HG03039 (cell line): ENCODE results near the gene KLHDC7A.
"Not testable (repeated sequence)": the region's sequence is repeated elsewhere in the genome, so short reads cannot be mapped to it uniquely, and the experiment has no call there.

ENCODE experiments used
- ATAC-seq: cut with Tn5 transposase; IDR thresholded peaks from one replicate; pipeline ENCODE4 v1.9.1; 2021; ENCODE audit warnings: mild to moderate bottlenecking, moderate library complexity; ENCODE audit not compliant: unreplicated experiment

Gene KLHDC7A

DNA sequence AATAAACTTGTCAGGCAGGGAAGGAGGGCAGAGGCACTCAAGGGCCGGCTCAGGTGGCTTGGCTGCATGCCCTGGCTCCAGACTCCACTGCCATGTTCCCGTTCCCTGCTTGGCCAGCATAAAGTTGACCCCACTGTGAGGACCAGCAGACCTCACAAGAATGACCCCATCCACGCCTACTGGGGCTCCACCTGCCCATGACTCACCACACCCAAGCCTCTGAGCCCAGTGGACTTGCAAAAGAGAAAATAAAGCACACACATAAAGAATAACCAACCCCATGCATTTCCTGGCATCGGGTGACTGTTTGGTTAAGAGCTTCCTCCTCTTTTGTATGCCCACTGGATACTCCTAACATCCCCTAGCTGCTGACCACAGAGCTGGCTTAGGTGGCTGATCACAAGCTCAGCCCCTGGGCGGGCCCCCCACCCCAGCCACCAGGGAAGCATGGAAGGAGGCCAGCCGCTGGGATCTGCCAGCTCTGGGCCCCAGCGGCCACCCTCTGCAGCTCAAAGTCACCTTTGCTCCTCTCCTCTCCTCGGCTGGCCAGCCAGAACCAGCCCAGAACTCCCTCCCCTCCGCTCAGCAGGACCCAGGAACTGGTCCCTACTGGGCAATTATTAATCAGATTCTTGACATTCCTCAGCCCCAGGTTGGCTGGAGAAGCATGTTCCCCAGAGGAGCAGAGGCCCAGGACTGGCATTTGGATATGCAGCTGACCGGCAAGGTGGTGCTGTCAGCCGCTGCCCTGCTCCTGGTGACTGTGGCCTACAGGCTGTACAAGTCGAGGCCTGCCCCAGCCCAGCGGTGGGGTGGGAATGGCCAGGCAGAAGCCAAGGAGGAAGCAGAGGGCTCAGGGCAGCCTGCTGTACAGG, at the start of gene KLHDC7A:
Gene KLHDC7A (plus strand): TSS at position 616 of the 875 bp plus-strand sequence. CDS start 52 bp downstream, at position 668.
- ATAC-seq = no peak

DNA sequence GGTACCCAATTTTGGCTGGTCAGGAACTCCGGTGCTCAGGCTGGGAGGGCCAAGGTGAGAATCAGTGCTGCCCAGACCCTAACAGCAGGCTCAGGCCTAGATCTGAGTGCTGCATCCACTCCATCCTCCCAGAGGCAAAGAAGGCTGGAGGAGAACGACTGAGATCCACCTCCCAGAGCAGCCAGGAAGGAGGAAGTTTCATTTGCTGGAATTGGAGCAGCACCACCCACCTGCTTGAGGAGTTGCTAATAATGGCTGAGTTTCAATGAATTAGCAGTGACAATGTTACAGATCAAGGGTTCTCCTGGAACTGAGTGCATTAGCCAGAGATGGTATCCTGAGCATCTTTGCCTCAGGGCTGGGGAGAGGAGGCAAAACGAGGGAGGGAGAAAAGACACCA, 46.7 kb upstream of the KLHDC7A start:
- no peak for ATAC-seq

DNA sequence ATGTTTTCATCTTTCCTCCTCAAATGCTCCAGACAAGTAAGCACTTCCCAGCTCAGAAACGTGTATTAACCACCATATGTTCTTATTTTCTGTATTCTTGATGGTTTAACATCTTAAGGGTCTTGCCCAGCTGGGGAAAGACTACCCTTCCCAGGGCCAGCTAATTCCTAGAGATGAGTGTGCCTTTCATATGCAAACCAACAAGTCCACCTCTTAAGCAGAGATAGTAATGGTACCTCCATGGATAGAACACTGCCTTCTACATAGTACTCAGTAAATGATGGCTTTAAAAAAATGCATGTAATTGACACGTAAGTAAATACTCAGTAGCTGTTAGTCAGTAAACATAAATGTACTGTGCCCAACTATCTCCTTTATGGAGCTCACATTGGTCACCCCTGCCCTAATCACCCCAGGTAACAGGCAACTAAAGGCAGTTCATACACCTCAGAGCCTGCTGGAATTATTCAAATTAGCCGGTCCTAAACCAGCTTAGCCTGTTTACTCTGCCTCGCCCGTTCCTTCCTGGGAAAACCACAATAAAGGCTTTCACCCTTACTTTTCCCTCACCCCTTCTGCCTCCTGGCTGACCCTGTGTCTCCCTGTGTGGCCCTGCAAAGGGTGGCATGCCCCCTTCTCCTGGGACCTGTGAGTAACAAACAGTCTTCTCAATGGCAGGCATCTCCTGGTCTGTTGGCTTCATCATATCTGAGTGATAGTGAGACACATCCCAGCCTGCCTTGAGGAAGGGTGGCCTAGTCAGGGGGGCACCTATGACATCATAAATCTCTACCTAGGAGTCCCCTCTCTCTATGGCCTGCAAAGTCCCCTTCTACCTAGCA, 40.1 kb upstream of the KLHDC7A start:
- ATAC-seq = no peak

- no peak for ATAC-seq
These were observed 36.9 kb upstream of the KLHDC7A start for GRCh38 chr1:18443587-18444520.

GRCh38 chr1:18444563-18444962, 36.2 kb upstream of the KLHDC7A start:
- no peak for ATAC-seq

DNA sequence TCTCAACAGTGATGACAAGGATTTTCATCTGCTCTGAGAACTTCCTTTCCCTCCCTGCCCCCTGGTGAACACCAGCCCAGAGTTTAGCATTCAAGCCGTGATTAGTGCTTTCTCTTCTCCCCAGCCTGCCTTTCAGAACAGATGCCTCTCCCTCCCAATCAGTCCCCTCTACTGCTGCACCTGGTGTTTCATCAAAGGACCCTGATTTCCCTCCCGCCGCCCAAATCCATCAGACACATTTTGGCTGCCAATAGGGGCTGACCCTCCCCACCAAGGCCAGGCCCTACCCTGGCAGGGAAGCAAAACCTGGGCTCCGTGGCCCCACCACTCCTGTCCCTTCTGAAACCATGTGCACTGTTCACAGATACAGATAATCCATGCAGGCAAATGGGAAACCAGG, 34.0 kb upstream of the KLHDC7A start:
- no peak for ATAC-seq

DNA sequence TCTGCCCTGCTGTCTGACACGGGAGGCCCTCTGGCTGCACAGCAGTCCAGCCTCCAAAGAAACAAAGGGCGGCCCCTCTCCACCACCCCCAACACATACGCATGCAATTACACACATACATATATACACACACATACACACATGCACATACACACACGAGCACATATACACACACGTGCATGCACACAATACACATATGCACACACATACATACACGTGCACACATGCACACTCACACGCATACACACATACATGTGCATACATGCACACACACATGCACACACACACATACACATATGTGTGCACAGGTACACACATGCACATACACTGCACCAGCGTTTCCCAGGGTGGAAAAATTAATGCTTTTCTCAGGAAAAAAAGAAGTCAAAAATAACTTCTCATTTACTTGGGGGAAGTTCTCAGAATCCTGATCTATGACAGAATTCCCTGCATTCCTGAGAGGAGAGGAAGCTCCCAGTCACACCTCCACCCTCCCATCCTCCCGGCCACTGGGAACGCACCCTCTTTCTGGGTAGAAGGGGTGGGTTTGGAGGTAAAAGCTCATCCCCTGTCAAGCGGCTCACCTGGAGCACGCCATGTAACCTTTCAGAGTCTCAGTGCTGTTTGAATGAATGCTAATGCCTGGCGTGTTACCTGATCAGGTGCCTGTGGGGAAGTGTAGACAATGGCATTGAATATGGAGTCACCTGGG, 33.1 kb upstream of the KLHDC7A start:
- ATAC-seq = no peak

- no peak for ATAC-seq
These were observed 31.8 kb upstream of the KLHDC7A start for GRCh38 chr1:18448889-18449288.

DNA sequence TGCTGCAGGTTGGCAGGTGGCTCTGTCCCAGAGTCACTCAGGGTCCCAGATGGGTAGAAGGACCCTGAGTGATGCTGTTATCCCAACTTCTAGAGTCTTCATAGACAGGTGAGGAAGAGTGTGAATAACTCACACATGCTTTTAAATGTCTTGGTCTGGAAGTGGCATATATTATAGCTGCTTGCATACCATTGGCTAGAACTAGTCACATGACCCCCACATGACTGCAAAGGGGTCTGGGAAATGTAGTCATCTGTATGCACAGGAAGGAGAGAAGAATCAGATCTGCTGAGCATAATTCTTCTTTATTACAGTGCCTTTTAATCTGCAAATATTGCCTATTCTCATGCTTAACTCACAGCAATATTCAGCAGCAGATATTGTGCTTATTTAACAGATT, 28.2 kb upstream of the KLHDC7A start:
- no peak for ATAC-seq

- ATAC-seq = no peak
These were observed 22.3 kb upstream of the KLHDC7A start for GRCh38 chr1:18458133-18459092.

- ATAC-seq = no peak
These were observed 19.1 kb upstream of the KLHDC7A start for GRCh38 chr1:18461656-18462055.

DNA sequence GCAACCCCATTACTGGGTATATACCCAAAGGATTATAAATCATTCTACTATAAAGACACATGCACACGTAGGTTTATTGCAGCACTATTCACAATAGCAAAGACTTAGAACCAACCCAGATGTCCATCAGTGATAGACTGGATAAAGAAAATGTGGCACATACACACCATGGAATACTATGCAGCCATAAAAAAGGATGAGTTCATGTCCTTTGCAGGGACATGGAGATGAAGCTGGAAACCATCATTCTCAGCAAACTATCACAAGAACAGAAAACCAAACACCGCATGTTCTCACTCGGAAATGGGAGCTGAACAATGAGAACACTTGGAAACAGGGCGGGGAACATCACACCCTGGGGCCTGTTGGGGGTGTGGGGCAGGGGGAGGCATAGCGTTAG, 18.2 kb upstream of the KLHDC7A start:
- not testable (repeated sequence) for ATAC-seq

DNA sequence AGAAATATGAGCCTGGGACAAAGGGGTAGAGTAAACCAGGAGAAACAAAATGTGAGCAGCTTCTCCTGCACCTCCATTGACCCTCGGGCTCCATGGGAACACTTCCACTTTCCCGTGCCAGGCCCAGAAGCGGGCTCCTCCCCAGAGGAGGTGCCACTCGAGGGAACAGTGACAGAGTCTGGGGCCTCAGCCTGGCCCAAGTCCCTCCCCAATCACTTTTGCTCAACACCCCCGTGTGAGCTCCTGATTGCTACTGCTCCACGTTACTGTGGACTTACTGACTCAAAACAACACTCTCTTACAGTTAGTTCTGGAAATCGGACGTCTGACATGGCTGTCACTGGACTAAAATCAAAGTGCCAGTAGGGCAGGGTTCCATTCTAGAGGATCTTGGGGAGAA, 17.7 kb upstream of the KLHDC7A start:
- no peak for ATAC-seq

DNA sequence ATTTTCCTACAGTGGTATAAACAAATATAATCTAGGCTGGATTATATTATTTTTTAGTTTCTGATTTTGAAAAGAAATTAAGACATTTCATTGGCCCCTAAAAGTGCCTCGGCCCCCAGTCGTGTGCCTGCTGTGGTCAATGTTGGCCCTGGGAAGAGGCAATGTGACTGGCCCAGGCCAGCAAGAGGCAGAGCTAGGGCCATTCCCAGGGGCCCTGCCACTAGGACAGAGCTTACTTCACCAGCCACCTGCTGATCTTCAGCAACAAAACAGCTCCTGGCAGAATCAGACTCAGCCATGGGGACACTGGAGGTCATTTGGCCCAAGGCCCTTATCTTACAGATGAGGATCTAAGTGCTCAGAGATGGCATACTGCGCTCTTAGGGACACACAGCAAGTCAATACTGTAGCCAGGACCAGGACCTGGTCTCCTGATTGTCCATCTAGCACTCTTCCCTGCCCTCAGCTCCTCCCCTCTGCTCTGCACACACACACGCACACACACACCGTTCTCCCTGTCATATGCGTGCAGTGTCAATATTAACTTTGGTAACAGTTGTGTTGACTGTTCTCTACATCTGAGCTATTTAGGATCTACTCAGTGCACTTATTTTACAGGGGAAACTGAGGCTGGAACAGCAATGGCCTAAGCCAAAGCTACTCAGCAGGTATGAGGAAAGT, 16.6 kb upstream of the KLHDC7A start:
- no peak for ATAC-seq

DNA sequence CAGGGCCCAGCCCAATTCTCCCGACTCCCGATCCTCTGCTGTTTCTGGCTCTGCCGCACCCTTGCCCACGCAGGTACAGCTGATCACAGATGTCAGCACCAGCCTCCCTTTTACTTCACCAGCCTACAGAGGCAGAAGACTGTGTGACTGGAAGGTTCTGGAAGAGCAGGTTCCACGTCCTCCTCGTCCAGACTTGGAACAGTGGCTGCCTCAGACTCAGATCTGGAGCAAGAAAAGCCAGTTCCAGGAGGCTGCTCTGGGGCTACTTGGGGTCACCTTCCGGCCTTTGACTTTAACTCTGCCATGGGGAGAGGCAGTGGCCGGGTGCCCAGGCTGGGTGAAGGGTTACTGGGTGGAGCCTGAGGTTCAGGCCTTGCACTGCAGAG, 16.1 kb upstream of the KLHDC7A start:
- ATAC-seq = no peak

DNA sequence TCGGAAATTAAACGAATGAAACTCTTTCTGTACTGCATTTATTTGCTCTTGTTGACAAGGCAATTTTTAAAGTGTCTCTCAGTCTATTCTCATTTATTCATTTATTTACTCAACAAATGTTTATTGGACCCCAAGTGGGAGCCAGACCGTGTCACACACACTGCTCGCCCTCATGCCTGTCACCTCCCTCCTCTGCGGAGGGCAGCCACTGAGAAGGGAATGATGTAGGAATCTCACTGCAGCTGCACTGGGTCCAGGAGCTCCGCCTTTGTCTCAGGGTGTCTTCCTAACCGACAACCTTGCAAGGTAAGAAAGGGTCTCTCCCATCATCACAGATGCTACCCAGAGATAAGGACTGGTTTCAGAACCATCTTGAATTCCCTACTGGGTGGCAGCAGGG, 14.1 kb upstream of the KLHDC7A start:
- no peak for ATAC-seq

DNA sequence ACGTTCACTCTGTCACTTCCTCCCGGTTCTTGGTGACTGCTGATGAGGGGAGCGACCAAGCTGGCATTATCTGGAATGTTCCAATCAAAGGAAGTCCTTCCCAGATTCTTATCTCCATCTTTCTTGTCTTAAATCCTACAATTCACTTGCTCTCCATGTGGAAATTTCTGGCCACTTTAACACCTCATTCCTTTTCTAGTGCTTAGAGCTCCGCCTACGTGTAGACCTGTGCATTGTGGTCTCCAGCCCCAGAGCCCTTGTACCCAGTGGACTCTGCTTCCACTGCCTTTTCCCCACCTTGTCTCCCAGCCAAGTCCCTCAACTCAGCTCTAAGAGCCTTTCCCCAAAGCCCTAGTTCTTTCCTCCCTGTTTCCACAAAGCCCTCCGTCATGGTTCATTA, 12.2 kb upstream of the KLHDC7A start:
- ATAC-seq = no peak

- no peak for ATAC-seq
These were observed 11.2 kb upstream of the KLHDC7A start for GRCh38 chr1:18469514-18469913.
